NB4 (cell line): ENCODE results near the gene HNRNPU.

Experiments
- DNase-seq: peaks from one replicate; pipeline ENCODE4 v3.0.0; 2010; ENCODE audit warnings: low read depth
- H3K4me3 ChIP-seq: one replicate; pipeline ENCODE4 v1.5.1; 2011; ENCODE audit warnings: mild to moderate bottlenecking, low read depth, low read length, moderate library complexity
- MYC ChIP-seq: IDR thresholded peaks from 2 replicates; pipeline ENCODE4 v1.6.1; 2011; ENCODE audit warnings: low read depth, low read length
- POLR2A ChIP-seq: IDR thresholded peaks from 2 replicates; pipeline ENCODE4 v1.6.1; 2011; ENCODE audit warnings: mild to moderate bottlenecking; ENCODE audit not compliant: insufficient read length; ENCODE audit errors: extremely low read depth
- TF ChIP-seq, protein P1 (sequence below): IDR thresholded peaks from one replicate; pipeline ENCODE4 v1.5.1; 2012; ENCODE audit warnings: low read depth, low read length
- TF ChIP-seq, protein P2 (sequence below): IDR thresholded peaks from 2 replicates; pipeline ENCODE4 v1.6.1; 2011; ENCODE audit warnings: low read depth, low read length

HNRNPU gene

GRCh38 chr1:244896550-244896949 lies 32.2 kb upstream of the HNRNPU start:
- no peak overlapping the region for H3K4me3 ChIP-seq
- TF ChIP-seq, protein P1, sequence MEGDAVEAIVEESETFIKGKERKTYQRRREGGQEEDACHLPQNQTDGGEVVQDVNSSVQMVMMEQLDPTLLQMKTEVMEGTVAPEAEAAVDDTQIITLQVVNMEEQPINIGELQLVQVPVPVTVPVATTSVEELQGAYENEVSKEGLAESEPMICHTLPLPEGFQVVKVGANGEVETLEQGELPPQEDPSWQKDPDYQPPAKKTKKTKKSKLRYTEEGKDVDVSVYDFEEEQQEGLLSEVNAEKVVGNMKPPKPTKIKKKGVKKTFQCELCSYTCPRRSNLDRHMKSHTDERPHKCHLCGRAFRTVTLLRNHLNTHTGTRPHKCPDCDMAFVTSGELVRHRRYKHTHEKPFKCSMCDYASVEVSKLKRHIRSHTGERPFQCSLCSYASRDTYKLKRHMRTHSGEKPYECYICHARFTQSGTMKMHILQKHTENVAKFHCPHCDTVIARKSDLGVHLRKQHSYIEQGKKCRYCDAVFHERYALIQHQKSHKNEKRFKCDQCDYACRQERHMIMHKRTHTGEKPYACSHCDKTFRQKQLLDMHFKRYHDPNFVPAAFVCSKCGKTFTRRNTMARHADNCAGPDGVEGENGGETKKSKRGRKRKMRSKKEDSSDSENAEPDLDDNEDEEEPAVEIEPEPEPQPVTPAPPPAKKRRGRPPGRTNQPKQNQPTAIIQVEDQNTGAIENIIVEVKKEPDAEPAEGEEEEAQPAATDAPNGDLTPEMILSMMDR: no peak
- TF ChIP-seq POLR2A: no peak
- TF ChIP-seq, protein P2, sequence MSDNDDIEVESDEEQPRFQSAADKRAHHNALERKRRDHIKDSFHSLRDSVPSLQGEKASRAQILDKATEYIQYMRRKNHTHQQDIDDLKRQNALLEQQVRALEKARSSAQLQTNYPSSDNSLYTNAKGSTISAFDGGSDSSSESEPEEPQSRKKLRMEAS: no peak
- no peak for DNase-seq

- DNase-seq: no peak
- TF ChIP-seq, protein P1: no peak
- TF ChIP-seq, protein P2: no peak
- TF ChIP-seq POLR2A (no peak), MYC (no peak)
- H3K4me3 ChIP-seq: no peak overlapping the region
Measured at GRCh38 chr1:244893836-244894235, 29.5 kb upstream of the HNRNPU start.

DNA sequence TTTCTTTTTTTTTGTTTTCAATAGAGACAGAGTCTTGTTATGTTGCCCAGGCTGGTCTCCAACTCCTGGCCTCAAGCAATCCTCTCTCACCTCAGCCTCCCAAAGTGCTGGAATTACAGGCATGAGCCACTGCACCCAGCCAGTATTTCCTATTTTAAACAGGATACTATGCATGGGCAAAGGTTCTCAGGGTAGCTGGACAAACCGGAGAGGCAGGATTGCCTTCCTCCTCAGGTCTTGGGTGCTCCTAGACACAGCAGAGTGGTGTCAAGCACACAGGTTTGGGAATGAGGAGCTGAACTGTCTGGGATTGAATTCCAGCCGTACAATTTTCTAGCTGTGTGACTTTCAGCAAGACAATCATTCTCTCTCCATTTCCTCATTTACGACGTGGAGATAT lies 22.9 kb upstream of the HNRNPU start:
- TF ChIP-seq POLR2A (no peak), MYC (no peak)
- H3K4me3 ChIP-seq: no peak overlapping the region
- DNase-seq: no peak

- TF ChIP-seq POLR2A: no peak
- TF ChIP-seq, protein P2: no peak
- no peak for TF ChIP-seq MYC
- TF ChIP-seq, protein P1: no peak
- H3K4me3 ChIP-seq: no peak overlapping the region
- DNase-seq: no peak
Measured at GRCh38 chr1:244881552-244882280, 17.4 kb upstream of the HNRNPU start.

GRCh38 chr1:244878681-244879080 lies 14.3 kb upstream of the HNRNPU start:
- no peak for DNase-seq
- TF ChIP-seq POLR2A (no peak), MYC (no peak)
- TF ChIP-seq, protein P2: no peak
- TF ChIP-seq, protein P1: no peak
- H3K4me3 ChIP-seq: no peak overlapping the region

GRCh38 chr1:244876228-244876910 lies 12.0 kb upstream of the HNRNPU start:
- TF ChIP-seq, protein P2: no peak
- TF ChIP-seq MYC: no peak
- DNase-seq: no peak
- H3K4me3 ChIP-seq: no peak overlapping the region
